HCT116 (cell line): ENCODE data around the gene CTDNEP1. TPM values are rescaled to one million over a fixed set of nuclear protein-coding genes. Genes with fewer than 3 reads are reported as not detected.

Experiments used
- ATAC-seq: fragments of 200-7000 bp; cut with Tn5 transposase; 2 replicates; pipeline ENCODE4 v1.9.1; 2020; ENCODE audit warnings: mild to moderate bottlenecking, moderate library complexity
- BruUV-seq: library from RNA; stranded (reverse); fragments of 400-500 nt; replicated peaks from 2 replicates; lab custom pipeline; 2021; lab: Mats Ljungman, UMichigan
- CTCF ChIA-PET: fragments of 300-600 bp; sonication (Branson Sonifier 250); formaldehyde crosslinking; loops from one replicate; lab custom pipeline; 2021; ENCODE audit warnings: antibody characterized with exemption; lab: Charles Lee
- POLR2A ChIA-PET: fragments of 300-600, 350-600 bp; sonication (Branson Sonifier 250); formaldehyde crosslinking; loops from one replicate; lab custom pipeline; 2021; ENCODE audit warnings: antibody characterized with exemption; lab: Charles Lee
- RAD21 ChIA-PET, 2 experiments: fragments of 300-600 bp; sonication (Branson Sonifier 250); formaldehyde crosslinking; loops; one replicate each; lab custom pipeline; 2023; ENCODE audit warnings: low total read pairs in 2 of 2; ENCODE audit not compliant: uncharacterized antibody in 2 of 2, unreplicated experiment in 2 of 2, low non-redundant PET in 1 of 2; lab: Charles Lee
- DNase-seq: peaks from one replicate; pipeline ENCODE4 v3.0.0-alpha.2; 2010; ENCODE audit warnings: low read depth, low spot score
- H2AFZ ChIP-seq: fragments of 200-600 bp; shearing (Covaris generic), sonication (generic); 2 replicates; pipeline ENCODE4 v1.6.1; 2017; ENCODE audit warnings: low read depth, mixed run types, mixed read lengths, antibody characterized with exemption, low read length; ENCODE audit not compliant: poor library complexity, severe bottlenecking
- H3K27ac ChIP-seq: 2 replicates; pipeline ENCODE4 v1.5.1; 2012; ENCODE audit warnings: low read depth, low read length
- H3K27me3 ChIP-seq: fragments of 200-600 bp; sonication (generic); 2 replicates; pipeline ENCODE4 v1.6.1; 2016; ENCODE audit warnings: mixed run types, low read length, mixed read lengths; ENCODE audit not compliant: insufficient read depth
- H3K36me3 ChIP-seq, 2 experiments: fragments of 200-500 bp in 1 of 2; fragments of 200-600 bp in 1 of 2; sonication (Bioruptor generic) in 1 of 2; sonication (generic) in 1 of 2; 2 replicates each; pipeline versions ENCODE4 v1.5.1 to v1.6.1; 2014 to 2016; ENCODE audit warnings: low read length in 2 of 2, inconsistent platforms in 1 of 2, mixed read lengths in 1 of 2, mixed run types in 1 of 2; ENCODE audit not compliant: insufficient read depth in 2 of 2, control insufficient read depth in 1 of 2
- H3K4me1 ChIP-seq, 2 experiments: fragments of 200-600 bp in 1 of 2; sonication (generic) in 1 of 2; 2 replicates each; pipeline versions ENCODE4 v1.5.1 to v1.6.1; 2012 to 2017; ENCODE audit warnings: low read length in 2 of 2, inconsistent platforms in 1 of 2, mild to moderate bottlenecking in 1 of 2, mixed read lengths in 1 of 2, mixed run types in 1 of 2, moderate library complexity in 1 of 2; ENCODE audit not compliant: insufficient read depth in 2 of 2, control insufficient read depth in 1 of 2
- H3K4me2 ChIP-seq: fragments of 200-600 bp; sonication (generic); 2 replicates; pipeline ENCODE4 v1.6.1; 2017; ENCODE audit warnings: mixed run types, low read length, mixed read lengths
- H3K4me3 ChIP-seq, 2 experiments: fragments of 200-600 bp in 1 of 2; sonication (generic) in 1 of 2; replicated peaks in 1 of 2; 2 replicates each; pipeline ENCODE4 v1.5.1; 2011 to 2016; ENCODE audit warnings: low read length in 2 of 2, control low read depth in 1 of 2, low read depth in 1 of 2, mild to moderate bottlenecking in 1 of 2, mixed read lengths in 1 of 2, mixed run types in 1 of 2
- H3K79me2 ChIP-seq: fragments of 200-600 bp; sonication (generic); 2 replicates; pipeline ENCODE4 v1.6.1; 2017; ENCODE audit warnings: mild to moderate bottlenecking, mixed run types, low read length, moderate library complexity, mixed read lengths; ENCODE audit not compliant: insufficient read depth
- H3K9ac ChIP-seq: fragments of 200-600 bp; sonication (generic); 2 replicates; pipeline ENCODE4 v1.6.1; 2016; ENCODE audit warnings: low read length, mixed read lengths
- H3K9me2 ChIP-seq: fragments of 200-600 bp; sonication (generic), shearing (Covaris generic); 2 replicates; pipeline ENCODE4 v1.6.1; 2017; ENCODE audit warnings: mixed run types, mild to moderate bottlenecking, moderate library complexity; ENCODE audit not compliant: insufficient read depth
- H3K9me3 ChIP-seq, 2 experiments: fragments of 200-500 bp in 1 of 2; fragments of 200-600 bp in 1 of 2; sonication (Bioruptor generic) in 1 of 2; sonication (generic) in 1 of 2; 2 replicates each; pipeline ENCODE4 v1.6.1; 2014 to 2017; ENCODE audit warnings: low read length in 2 of 2, mixed read lengths in 2 of 2, inconsistent platforms in 1 of 2, low read depth in 1 of 2, mild to moderate bottlenecking in 1 of 2, mixed run types in 1 of 2, moderate library complexity in 1 of 2; ENCODE audit not compliant: control insufficient read depth in 1 of 2, insufficient read depth in 1 of 2
- H4K20me1 ChIP-seq: fragments of 200-600 bp; sonication (generic), shearing (Covaris generic); 2 replicates; pipeline ENCODE4 v1.6.1; 2017; ENCODE audit warnings: mixed run types, mild to moderate bottlenecking, moderate library complexity; ENCODE audit not compliant: insufficient read depth
- ELF1 ChIP-seq: IDR thresholded peaks from 2 replicates; pipeline ENCODE4 v1.6.1; 2012; ENCODE audit warnings: low read depth, borderline replicate concordance
- POLR2A ChIP-seq: IDR thresholded peaks from 2 replicates; pipeline ENCODE4 v1.7.0; 2011; ENCODE audit warnings: borderline replicate concordance; ENCODE audit not compliant: insufficient read depth, insufficient read length; ENCODE audit errors: extremely low read depth
- POLR2AphosphoS5 ChIP-seq: IDR thresholded peaks from 2 replicates; pipeline ENCODE4 v1.6.1; 2011; ENCODE audit warnings: mild to moderate bottlenecking, low read depth, low read length, moderate library complexity
- SIN3A ChIP-seq: IDR thresholded peaks from 2 replicates; pipeline ENCODE4 v1.6.1; 2012; ENCODE audit warnings: low read depth
- intact Hi-C: fragments of 100-400 bp; cut with micrococcal nuclease; formaldehyde crosslinking; loops from 2 replicates; pipeline ENCODE4 v1.10.0; 2022
- total RNA-seq: library from RNA; stranded (reverse); gene quantifications from one replicate; pipeline ENCODE4 v1.2.1, GENCODE V29; 2021; ENCODE audit not compliant: unreplicated experiment
- TF ChIP-seq, protein P1 (sequence below): IDR thresholded peaks from 2 replicates; pipeline ENCODE4 v1.6.1; 2012

Gene CTDNEP1
- total RNA-seq, 1 experiment from 2014 or later = 143 TPM

GRCh38 chr17:7260151-7260550 lies 8.6 kb upstream of the CTDNEP1 start:
- H3K36me3 ChIP-seq = peaks cover 9 to 32% of the 10 kb centered on the region in 2 experiments
- CTCF ChIA-PET = no interaction called here
- TF ChIP-seq POLR2AphosphoS5 (0 out of 2 replicates have a peak, but pooled peaks have one; percentile 6), POLR2A (no peak)

DNA sequence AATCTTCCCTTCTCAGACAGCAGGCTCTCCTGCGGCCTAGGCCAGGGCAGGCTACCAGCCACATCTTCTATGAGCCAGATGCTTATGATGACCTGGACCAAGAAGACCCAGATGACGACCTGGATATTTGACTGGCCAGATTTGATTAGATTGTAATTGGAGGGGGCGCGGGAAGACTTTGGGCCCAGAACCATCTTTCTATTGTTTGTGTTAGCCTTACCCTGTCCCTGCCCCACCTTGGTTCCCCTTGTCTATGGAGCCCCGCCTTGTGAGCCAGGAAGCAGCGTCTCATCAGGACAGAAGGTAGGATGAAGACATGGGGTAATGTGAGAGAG lies 8.0 kb upstream of the CTDNEP1 start:
- ATAC-seq (no peak), DNase-seq (no peak)
- H3K9me3 ChIP-seq = no peaks in the 10 kb centered on the region
- RAD21 ChIA-PET = no interaction called here
- intact Hi-C loops = no loop called here
- H3K4me3 ChIP-seq = peak overlapping the region; percentile 4 to 6; a peak in 2 of 4 replicates
- H3K4me1 ChIP-seq = peaks cover 25 to 44% of the 10 kb centered on the region in 2 experiments
- peaks cover 12 to 32% of the 10 kb centered on the region in 2 experiments for H3K36me3 ChIP-seq
- H4K20me1 ChIP-seq = peaks cover 5% of the 10 kb centered on the region; the same call in 1 of the 2 replicates
- peak overlapping the region; percentile 36 for H3K9ac ChIP-seq
- TF ChIP-seq ELF1 (no peak), SIN3A (peak; percentile 3; the same call in 1 of the 2 replicates)
- TF ChIP-seq, protein P1, sequence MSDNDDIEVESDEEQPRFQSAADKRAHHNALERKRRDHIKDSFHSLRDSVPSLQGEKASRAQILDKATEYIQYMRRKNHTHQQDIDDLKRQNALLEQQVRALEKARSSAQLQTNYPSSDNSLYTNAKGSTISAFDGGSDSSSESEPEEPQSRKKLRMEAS = no peak
- BruUV-seq = no TSS peak
- peak overlapping the region; percentile 94 for H3K27ac ChIP-seq
- peak overlapping the region; percentile 90 for H3K4me2 ChIP-seq
- H2AFZ ChIP-seq = no peak overlapping the region
- POLR2A ChIA-PET = interaction anchor here (0.8 to 3.0 kb wide), 5 partner anchors 17 to 54 kb away, joined by 3 to 15 read pairs (median 5); partner anchors contain the start of genes ACADVL, DLG4 and GABARAP
- H3K79me2 ChIP-seq = peaks cover 64% of the 10 kb centered on the region
- H3K9me2 ChIP-seq = no peaks in the 10 kb centered on the region
- H3K27me3 ChIP-seq = no peaks in the 10 kb centered on the region
- CTCF ChIA-PET = interaction anchor here (0.8 kb wide), 1 partner anchor 37 kb away, joined by 3 read pairs; no protein-coding TSS in a partner anchor

More at GRCh38 chr17:7260151-7260550, 8.6 kb upstream of the CTDNEP1 start:
- peak overlapping the region; percentile 94 for H3K27ac ChIP-seq
- no peaks in the 10 kb centered on the region for H3K9me3 ChIP-seq
- H3K9me2 ChIP-seq = no peaks in the 10 kb centered on the region
- peak overlapping the region; percentile 99 for H3K9ac ChIP-seq
- DNase-seq (no peak), ATAC-seq (no peak)
- peak overlapping the region; percentile 98 to 99 for H3K4me3 ChIP-seq
- H3K4me2 ChIP-seq = peak overlapping the region; percentile 90
- intact Hi-C loops = loop anchor here (10.0 kb wide), 1 partner anchor 175 kb away; the partner anchor contains the start of genes FGF11 and TMEM102
- ChIA-PET RAD21 (no interaction called here), POLR2A (interaction anchor here (0.7 to 3.0 kb wide), 6 partner anchors 18 to 396 kb away, joined by 3 to 15 read pairs (median 6); partner anchors contain the start of genes ACADVL, DLG4 and GABARAP)
- H3K27me3 ChIP-seq = no peaks in the 10 kb centered on the region
- H4K20me1 ChIP-seq = peaks cover 5% of the 10 kb centered on the region; the same call in 1 of the 2 replicates
- BruUV-seq = no TSS peak
- H3K4me1 ChIP-seq = peaks cover 26 to 48% of the 10 kb centered on the region in 2 experiments
- H2AFZ ChIP-seq = no peak overlapping the region
- H3K79me2 ChIP-seq = peaks cover 58% of the 10 kb centered on the region
